ENCODE data around the gene ERBIN. TPM values are rescaled to one million over a fixed set of nuclear protein-coding genes. Genes with fewer than 3 reads are reported as not detected.

ERBIN gene
- total RNA-seq, 2 donors from 2014 or later, result 17.8 to 52.7 TPM

- Histone ChIP-seq H3K4me3 (no peak overlapping the region), H3K27ac (no peak overlapping the region), H3K27me3 (no peaks in the 10 kb centered on the region), H3K9me3 (no peaks in the 10 kb centered on the region), H3K36me3 (replicated peaks in 1 of 2; ENCODE audit: insufficient read depth in 1 of 2, low read depth in 2 of 2) (no peaks in the 10 kb centered on the region), H3K4me1 (no peaks in the 10 kb centered on the region)
- no peak for TF ChIP-seq POLR2A (IDR thresholded peaks at IDR 0.05)
- TF ChIP-seq, protein P1, sequence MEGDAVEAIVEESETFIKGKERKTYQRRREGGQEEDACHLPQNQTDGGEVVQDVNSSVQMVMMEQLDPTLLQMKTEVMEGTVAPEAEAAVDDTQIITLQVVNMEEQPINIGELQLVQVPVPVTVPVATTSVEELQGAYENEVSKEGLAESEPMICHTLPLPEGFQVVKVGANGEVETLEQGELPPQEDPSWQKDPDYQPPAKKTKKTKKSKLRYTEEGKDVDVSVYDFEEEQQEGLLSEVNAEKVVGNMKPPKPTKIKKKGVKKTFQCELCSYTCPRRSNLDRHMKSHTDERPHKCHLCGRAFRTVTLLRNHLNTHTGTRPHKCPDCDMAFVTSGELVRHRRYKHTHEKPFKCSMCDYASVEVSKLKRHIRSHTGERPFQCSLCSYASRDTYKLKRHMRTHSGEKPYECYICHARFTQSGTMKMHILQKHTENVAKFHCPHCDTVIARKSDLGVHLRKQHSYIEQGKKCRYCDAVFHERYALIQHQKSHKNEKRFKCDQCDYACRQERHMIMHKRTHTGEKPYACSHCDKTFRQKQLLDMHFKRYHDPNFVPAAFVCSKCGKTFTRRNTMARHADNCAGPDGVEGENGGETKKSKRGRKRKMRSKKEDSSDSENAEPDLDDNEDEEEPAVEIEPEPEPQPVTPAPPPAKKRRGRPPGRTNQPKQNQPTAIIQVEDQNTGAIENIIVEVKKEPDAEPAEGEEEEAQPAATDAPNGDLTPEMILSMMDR (IDR thresholded peaks at IDR 0.05), result no peak
- DNase-seq (no peak), ATAC-seq (no peak)
- intact Hi-C loops (cut with DNase I), result no loop called here
- 86 to 100% methylated on average over 1 of the region's 1 CpG for WGBS, 2 donors
Observed at GRCh38 chr5:66130493-66130892, 204.1 kb downstream of the ERBIN start.

Small RNA genes lying within 50 kb of the gene (small RNA-seq; reads per million reads assigned to genes)
- gene RF00598, result not detected

Other genes with a start within 250 kb of the ERBIN start
- 1 to 10 TPM; 3.1 to 3.6 TPM for gene SGTB, start 204.5 kb upstream of the ERBIN start, total RNA-seq
- gene NLN, start 204.4 kb upstream of the ERBIN start, total RNA-seq, result 1 to 10 TPM; 2.3 to 8.0 TPM
- 100 to 1,000 TPM; 118 to 134 TPM for gene SREK1, start 217.7 kb downstream of the ERBIN start, total RNA-seq